Body of pancreas (tissue), 4 donors: Measurements from ENCODE around the gene LPAR3. TPM values are rescaled to one million over a fixed set of nuclear protein-coding genes. Genes with fewer than 3 reads are reported as not detected.

Source experiments
- ATAC-seq: fragments of 150-250 bp; one replicate; pipeline ENCODE4 v1.9.1; 2016
- DNase-seq, 4 donors: peaks; one replicate each; pipeline ENCODE4 v3.0.0-alpha.2; 2019
- H3K27ac ChIP-seq, 4 donors: fragments of 200-600 bp; sonication (generic); 1 replicate in 3 of 4; 2 replicates in 1 of 4; pipeline versions ENCODE4 v1.5.1 to v1.6.1; 2016 to 2019; ENCODE audit warnings: mild to moderate bottlenecking in 1 of 4, mixed read lengths in 1 of 4, moderate library complexity in 1 of 4
- H3K27me3 ChIP-seq, 2 donors: fragments of 200-600 bp; sonication (generic); one replicate each; pipeline ENCODE4 v1.6.0; 2016; ENCODE audit warnings: mild to moderate bottlenecking in 1 of 2
- H3K36me3 ChIP-seq, 2 donors: fragments of 200-600 bp; sonication (generic); replicated peaks in 1 of 2; 2 replicates each; pipeline ENCODE4 v1.5.1; 2016; ENCODE audit warnings: low read depth in 2 of 2; ENCODE audit not compliant: insufficient read depth in 1 of 2
- H3K4me1 ChIP-seq: fragments of 200-600 bp; sonication (generic); one replicate; pipeline ENCODE4 v1.6.0; 2016
- H3K4me3 ChIP-seq, 2 donors: fragments of 200-600 bp; sonication (generic); 1 replicate in 1 of 2; 2 replicates in 1 of 2; pipeline ENCODE4 v1.5.1; 2016 to 2019
- H3K9me3 ChIP-seq, 3 donors: fragments of 200-600 bp; sonication (generic); 1 replicate in 2 of 3; 2 replicates in 1 of 3; pipeline ENCODE4 v1.5.1; 2016
- POLR2A ChIP-seq, 3 donors: fragments of 450-650 bp; IDR thresholded peaks; one replicate each; pipeline ENCODE4 v1.6.1; 2016; ENCODE audit warnings: antibody characterized with exemption in 3 of 3, mild to moderate bottlenecking in 2 of 3
- WGBS, 2 donors: methylation state at CpG; one replicate each; pipeline ENCODE4 v1.1.5; 2017; 5-methylcytosine and 5-hydroxymethylcytosine counted together
- intact Hi-C: fragments of 100-400 bp; cut with DNase I; formaldehyde crosslinking; loops from one replicate; pipeline ENCODE4 v1.15.1; 2023
- total RNA-seq, 2 donors: library from RNA; depleted of rRNA; stranded (reverse); fragments of >200 nt; gene quantifications; one replicate each; pipeline ENCODE4 v1.1.0, GENCODE V29; 2016
- TF ChIP-seq, protein P1 (sequence below), 7 experiments: fragments of 450-650 bp in 4 of 7; fragments of 200-600 bp in 3 of 7; sonication (generic) in 3 of 7; IDR thresholded peaks; one replicate each; pipeline ENCODE4 v1.5.1; 2016 to 2019; ENCODE audit warnings: antibody characterized with exemption in 7 of 7

The LPAR3 gene
- total RNA-seq, 2 donors from 2014 or later = 17.1 to 19.7 TPM

DNA sequence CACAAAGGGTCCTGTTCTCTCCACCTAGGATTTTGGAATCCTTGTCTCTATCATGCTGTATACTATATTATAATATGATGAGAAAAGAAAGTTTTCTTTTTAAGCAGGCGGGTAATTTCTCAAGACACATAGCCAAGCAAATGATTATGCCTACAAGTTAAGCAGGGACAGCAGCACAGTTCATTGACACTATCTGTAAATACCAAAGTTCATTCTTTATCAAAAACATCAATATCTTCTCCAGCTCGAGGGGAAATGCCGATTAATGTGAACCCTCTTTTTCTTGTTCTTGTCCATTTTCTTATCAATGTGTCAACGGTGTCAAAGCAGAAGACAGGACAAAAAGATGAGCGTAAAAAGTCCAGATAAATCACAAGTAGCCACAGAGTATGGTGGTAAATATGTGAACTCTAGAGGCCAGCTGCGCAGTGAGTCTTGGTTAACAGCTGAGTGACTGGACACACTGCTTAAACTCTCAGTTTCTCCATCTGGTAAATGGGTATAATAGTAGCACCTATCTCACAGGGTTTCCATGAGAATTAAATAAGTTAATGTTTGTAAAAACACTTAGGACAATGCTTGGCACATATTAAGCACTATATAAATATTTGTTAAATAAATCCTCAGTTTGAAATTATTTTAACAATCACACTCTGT is 30.9 kb downstream of the LPAR3 start:
- no peaks in the 10 kb centered on the region for H3K9me3 ChIP-seq
- H3K36me3 ChIP-seq = no peaks in the 10 kb centered on the region
- DNase-seq (no peak), ATAC-seq (no peak)
- H3K4me1 ChIP-seq = no peaks in the 10 kb centered on the region
- no peaks in the 10 kb centered on the region for H3K27me3 ChIP-seq
- 43 to 44% methylated on average over 6 of the region's 6 CpGs for WGBS, 2 donors
- H3K27ac ChIP-seq = no peak overlapping the region
- intact Hi-C loops = no loop called here
- H3K4me3 ChIP-seq = no peak overlapping the region
- no peak for TF ChIP-seq POLR2A (IDR thresholded peaks at IDR 0.05)
- TF ChIP-seq, protein P1, sequence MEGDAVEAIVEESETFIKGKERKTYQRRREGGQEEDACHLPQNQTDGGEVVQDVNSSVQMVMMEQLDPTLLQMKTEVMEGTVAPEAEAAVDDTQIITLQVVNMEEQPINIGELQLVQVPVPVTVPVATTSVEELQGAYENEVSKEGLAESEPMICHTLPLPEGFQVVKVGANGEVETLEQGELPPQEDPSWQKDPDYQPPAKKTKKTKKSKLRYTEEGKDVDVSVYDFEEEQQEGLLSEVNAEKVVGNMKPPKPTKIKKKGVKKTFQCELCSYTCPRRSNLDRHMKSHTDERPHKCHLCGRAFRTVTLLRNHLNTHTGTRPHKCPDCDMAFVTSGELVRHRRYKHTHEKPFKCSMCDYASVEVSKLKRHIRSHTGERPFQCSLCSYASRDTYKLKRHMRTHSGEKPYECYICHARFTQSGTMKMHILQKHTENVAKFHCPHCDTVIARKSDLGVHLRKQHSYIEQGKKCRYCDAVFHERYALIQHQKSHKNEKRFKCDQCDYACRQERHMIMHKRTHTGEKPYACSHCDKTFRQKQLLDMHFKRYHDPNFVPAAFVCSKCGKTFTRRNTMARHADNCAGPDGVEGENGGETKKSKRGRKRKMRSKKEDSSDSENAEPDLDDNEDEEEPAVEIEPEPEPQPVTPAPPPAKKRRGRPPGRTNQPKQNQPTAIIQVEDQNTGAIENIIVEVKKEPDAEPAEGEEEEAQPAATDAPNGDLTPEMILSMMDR (IDR thresholded peaks at IDR 0.05) = no peak

GRCh38 chr1:84861516-84861915 is 31.5 kb downstream of the LPAR3 start:
- Histone ChIP-seq H3K4me3 (no peak overlapping the region), H3K9me3 (no peaks in the 10 kb centered on the region), H3K27ac (no peak overlapping the region), H3K36me3 (no peaks in the 10 kb centered on the region), H3K27me3 (no peaks in the 10 kb centered on the region), H3K4me1 (no peaks in the 10 kb centered on the region)
- TF ChIP-seq, protein P1 (IDR thresholded peaks at IDR 0.05) = no peak
- TF ChIP-seq POLR2A (IDR thresholded peaks at IDR 0.05) = no peak
- no peak for DNase-seq
- 67 to 76% methylated on average over 1 of the region's 1 CpG for WGBS, 2 donors
- ATAC-seq = no peak
- intact Hi-C loops = no loop called here

- TF ChIP-seq, protein P1 (IDR thresholded peaks at IDR 0.05) = no peak
- no peak for TF ChIP-seq POLR2A (IDR thresholded peaks at IDR 0.05)
- intact Hi-C loops = no loop called here
- Histone ChIP-seq H3K36me3 (no peaks in the 10 kb centered on the region), H3K27ac (no peak overlapping the region), H3K9me3 (no peaks in the 10 kb centered on the region), H3K4me3 (no peak overlapping the region), H3K4me1 (peaks cover 2% of the 10 kb centered on the region), H3K27me3 (no peaks in the 10 kb centered on the region)
- 68 to 76% methylated on average over 4 of the region's 4 CpGs for WGBS, 2 donors
- ATAC-seq (no peak), DNase-seq (no peak)
Observed at GRCh38 chr1:84859866-84860265, 33.1 kb downstream of the LPAR3 start.

DNA sequence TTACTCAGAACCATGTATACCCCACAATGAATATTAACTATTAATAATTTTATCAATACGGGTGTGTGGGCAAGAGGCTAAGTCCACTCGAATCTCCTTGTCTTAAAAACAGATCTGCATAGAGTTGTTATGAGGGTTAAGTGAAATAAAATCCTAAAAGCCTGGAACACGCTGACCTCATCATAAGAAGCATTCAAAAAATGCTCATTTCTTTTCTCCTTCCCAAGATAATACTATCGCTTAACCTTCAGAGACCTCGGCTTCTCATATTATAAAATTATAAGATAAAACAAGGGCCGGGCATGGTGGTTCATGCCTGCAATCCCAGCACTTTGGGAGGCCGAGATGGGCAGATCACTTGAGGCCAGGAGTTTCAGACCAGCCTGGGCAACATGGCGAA is 35.1 kb downstream of the LPAR3 start:
- peaks cover 7% of the 10 kb centered on the region for H3K4me1 ChIP-seq
- no peak for TF ChIP-seq POLR2A (IDR thresholded peaks at IDR 0.05)
- TF ChIP-seq, protein P1 (IDR thresholded peaks at IDR 0.05) = no peak
- ATAC-seq = no peak

GRCh38 chr1:84856726-84857270 is 36.2 kb downstream of the LPAR3 start:
- Histone ChIP-seq H3K4me1 (peaks cover 7% of the 10 kb centered on the region), H3K36me3 (no peaks in the 10 kb centered on the region), H3K9me3 (no peaks in the 10 kb centered on the region), H3K4me3 (no peak overlapping the region), H3K27me3 (no peaks in the 10 kb centered on the region), H3K27ac (no peak overlapping the region)
- intact Hi-C loops = no loop called here
- TF ChIP-seq, protein P1 (IDR thresholded peaks at IDR 0.05) = no peak
- TF ChIP-seq POLR2A (IDR thresholded peaks at IDR 0.05) = no peak
- ATAC-seq (no peak), DNase-seq (no peak)
- WGBS, 2 donors = 51 to 56% methylated on average over 2 of the region's 2 CpGs

More for the DNA sequence above, 35.1 kb downstream of the LPAR3 start:
- intact Hi-C loops = no loop called here
- H3K9me3 ChIP-seq = no peaks in the 10 kb centered on the region
- no peak overlapping the region for H3K4me3 ChIP-seq
- no peaks in the 10 kb centered on the region for H3K36me3 ChIP-seq
- no peaks in the 10 kb centered on the region for H3K27me3 ChIP-seq
- DNase-seq = no peak
- 90 to 91% methylated on average over 8 of the region's 8 CpGs for WGBS, 2 donors
- H3K27ac ChIP-seq = no peak overlapping the region
